Cardiac fibroblast (primary cell): ENCODE measurements around the gene SPN.
"Not testable (repeated sequence)": the region's sequence is repeated elsewhere in the genome, so short reads cannot be mapped to it uniquely, and the experiment has no call there.

Experiments used
- DNase-seq, 2 donors: peaks; one replicate each; pipeline versions ENCODE4 v3.0.0 to v3.0.0-alpha.2; 2010; ENCODE audit warnings: low read depth in 2 of 2
- H3K4me3 ChIP-seq, 2 donors: replicated peaks in 1 of 2; 1 replicate in 1 of 2; 2 replicates in 1 of 2; pipeline ENCODE4 v1.5.1; 2011; ENCODE audit warnings: low read depth in 2 of 2, low read length in 2 of 2, mild to moderate bottlenecking in 2 of 2, moderate library complexity in 1 of 2
- CTCF ChIP-seq: IDR thresholded peaks from one replicate; pipeline ENCODE4 v1.5.1; 2011; ENCODE audit warnings: low read depth, mild to moderate bottlenecking, low read length, inconsistent platforms

Gene SPN

GRCh38 chr16:29694384-29695195, 31.5 kb downstream of the SPN start:
- no peak for DNase-seq
- H3K4me3 ChIP-seq = no peak overlapping the region
- TF ChIP-seq CTCF = no peak

GRCh38 chr16:29695675-29696074, 32.6 kb downstream of the SPN start:
- H3K4me3 ChIP-seq, DNase-seq: not testable (repeated sequence)

- no peak for DNase-seq
- no peak overlapping the region for H3K4me3 ChIP-seq
- TF ChIP-seq CTCF = no peak
These were observed 33.9 kb downstream of the SPN start for GRCh38 chr16:29696881-29697331.

- no peak for DNase-seq
- TF ChIP-seq CTCF = no peak
- H3K4me3 ChIP-seq = no peak overlapping the region
These were observed 34.3 kb downstream of the SPN start for GRCh38 chr16:29697391-29697790.

- TF ChIP-seq CTCF = no peak
- DNase-seq = no peak
- no peak overlapping the region for H3K4me3 ChIP-seq
These were observed 35.0 kb downstream of the SPN start for GRCh38 chr16:29698042-29698441.

- no peak for TF ChIP-seq CTCF
- H3K4me3 ChIP-seq = no peak overlapping the region
- no peak for DNase-seq
These were observed 35.7 kb downstream of the SPN start for GRCh38 chr16:29698484-29699323.
